Caco-2 (cell line): ENCODE measurements around the gene DNAH7. TPM values are rescaled to one million over a fixed set of nuclear protein-coding genes. Genes with fewer than 3 reads are reported as not detected.

Experiments used
- BruUV-seq: library from RNA; stranded (reverse); fragments of 400-500 nt; replicated peaks from 2 replicates; lab custom pipeline; 2021; lab: Mats Ljungman, UMichigan
- CTCF ChIA-PET: fragments of 300-600 bp; sonication (Branson Sonifier 250); formaldehyde crosslinking; loops from one replicate; lab custom pipeline; 2022; ENCODE audit warnings: antibody characterized with exemption; lab: Charles Lee
- POLR2A ChIA-PET: fragments of 300-600 bp; sonication (Branson Sonifier 250); formaldehyde crosslinking; loops from one replicate; lab custom pipeline; 2022; ENCODE audit warnings: antibody characterized with exemption; lab: Charles Lee
- DNase-seq, 2 experiments: peaks; one replicate each; pipeline versions ENCODE4 v3.0.0 to v3.0.0-alpha.2; 2020 to 2022
- H3K27me3 ChIP-seq: replicated peaks from 2 replicates; pipeline ENCODE4 v1.6.0; 2011; ENCODE audit warnings: low read length; ENCODE audit not compliant: control insufficient read depth, insufficient read depth
- H3K36me3 ChIP-seq: 2 replicates; pipeline ENCODE4 v1.5.1; 2011; ENCODE audit warnings: low read length; ENCODE audit not compliant: control insufficient read depth, insufficient read depth
- H3K4me1 ChIP-seq: fragments of 250-450 bp; sonication (Bioruptor Pico); 2 replicates; pipeline ENCODE4 v1.5.1; 2020; ENCODE audit warnings: mild to moderate bottlenecking
- H3K4me3 ChIP-seq: 2 replicates; pipeline ENCODE4 v1.5.1; 2011; ENCODE audit warnings: low read depth, mild to moderate bottlenecking, control low read depth, low read length
- H3K9me3 ChIP-seq: fragments of 250-450 bp; sonication (Bioruptor Pico); 2 replicates; pipeline ENCODE4 v1.5.1; 2020; ENCODE audit warnings: mild to moderate bottlenecking, moderate library complexity
- H3K27ac Mint-ChIP-seq: one replicate; pipeline ENCODE4 v1.8.0; 2022; ENCODE audit warnings: mixed read lengths; ENCODE audit not compliant: unreplicated experiment
- H3K27me3 Mint-ChIP-seq: one replicate; pipeline ENCODE4 v1.8.0; 2022; ENCODE audit warnings: mixed read lengths; ENCODE audit not compliant: insufficient read depth, unreplicated experiment
- H3K36me3 Mint-ChIP-seq: one replicate; pipeline ENCODE4 v1.8.0; 2022; ENCODE audit warnings: mild to moderate bottlenecking, mixed read lengths; ENCODE audit not compliant: insufficient read depth, unreplicated experiment
- H3K4me1 Mint-ChIP-seq: one replicate; pipeline ENCODE4 v1.8.0; 2022; ENCODE audit warnings: low read depth, mixed read lengths; ENCODE audit not compliant: unreplicated experiment
- H3K4me3 Mint-ChIP-seq: one replicate; pipeline ENCODE4 v1.8.0; 2022; ENCODE audit warnings: mild to moderate bottlenecking, moderate library complexity, mixed read lengths; ENCODE audit not compliant: unreplicated experiment
- H3K9me3 Mint-ChIP-seq: one replicate; pipeline ENCODE4 v1.8.0; 2022; ENCODE audit warnings: mixed read lengths; ENCODE audit not compliant: unreplicated experiment
- intact Hi-C: fragments of 100-400 bp; cut with micrococcal nuclease; formaldehyde crosslinking; loops from one replicate; pipeline ENCODE4 v1.10.0; 2022; ENCODE audit not compliant: unreplicated experiment
- total RNA-seq: library from RNA; stranded (reverse); gene quantifications from 2 replicates; pipeline ENCODE4 v1.2.3, GENCODE V29; 2022
- TF ChIP-seq, protein P1 (sequence below), 2 experiments: fragments of 200-600 bp in 1 of 2; IDR thresholded peaks; 1 replicate in 1 of 2; 2 replicates in 1 of 2; pipeline versions ENCODE4 v1.5.1 to v1.8.0; 2011 to 2022; ENCODE audit warnings: antibody characterized with exemption in 1 of 2, control low read depth in 1 of 2, inconsistent platforms in 1 of 2, low read depth in 1 of 2, low read length in 1 of 2, mild to moderate bottlenecking in 1 of 2, moderate library complexity in 1 of 2; ENCODE audit not compliant: insufficient read depth in 1 of 2, severe bottlenecking in 1 of 2, unreplicated experiment in 1 of 2

Gene DNAH7
- total RNA-seq, 1 experiment from 2014 or later = 0.16 TPM

DNA sequence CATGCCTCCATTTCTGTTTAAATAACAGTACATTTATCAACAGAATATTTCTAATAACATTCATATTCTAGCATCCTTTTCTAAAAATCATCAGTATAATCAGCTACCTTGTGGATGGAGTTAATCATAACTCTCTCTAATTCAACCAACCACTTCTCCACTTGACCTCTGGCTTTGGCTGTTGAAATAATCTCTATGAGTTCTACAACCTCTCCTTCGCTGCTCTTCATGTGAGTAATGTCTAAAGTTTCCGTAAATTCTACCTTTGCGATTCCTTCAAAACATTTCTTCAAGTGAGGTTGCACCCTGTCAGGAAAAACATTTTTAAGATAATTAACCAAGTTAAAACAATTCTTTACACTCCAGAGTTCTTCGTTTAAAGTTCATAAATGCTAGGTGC lies 134.2 kb downstream of the DNAH7 start:
- CTCF ChIA-PET = no interaction called here
- Histone ChIP-seq H3K27me3 (no peaks in the 10 kb centered on the region), H3K36me3 (no peaks in the 10 kb centered on the region), H3K9me3 (no peaks in the 10 kb centered on the region), H3K4me1 (no peaks in the 10 kb centered on the region), H3K4me3 (no peak overlapping the region)
- Mint-ChIP-seq H3K9me3 (no peaks in the 10 kb centered on the region), H3K36me3 (no peaks in the 10 kb centered on the region), H3K4me3 (no peak overlapping the region), H3K4me1 (no peaks in the 10 kb centered on the region), H3K27me3 (no peaks in the 10 kb centered on the region), H3K27ac (no peak overlapping the region)
- no TSS peak for BruUV-seq
- intact Hi-C loops = loop anchor here (10.0 kb wide), 1 partner anchor 620 kb away; no protein-coding TSS in a partner anchor
- TF ChIP-seq, protein P1, sequence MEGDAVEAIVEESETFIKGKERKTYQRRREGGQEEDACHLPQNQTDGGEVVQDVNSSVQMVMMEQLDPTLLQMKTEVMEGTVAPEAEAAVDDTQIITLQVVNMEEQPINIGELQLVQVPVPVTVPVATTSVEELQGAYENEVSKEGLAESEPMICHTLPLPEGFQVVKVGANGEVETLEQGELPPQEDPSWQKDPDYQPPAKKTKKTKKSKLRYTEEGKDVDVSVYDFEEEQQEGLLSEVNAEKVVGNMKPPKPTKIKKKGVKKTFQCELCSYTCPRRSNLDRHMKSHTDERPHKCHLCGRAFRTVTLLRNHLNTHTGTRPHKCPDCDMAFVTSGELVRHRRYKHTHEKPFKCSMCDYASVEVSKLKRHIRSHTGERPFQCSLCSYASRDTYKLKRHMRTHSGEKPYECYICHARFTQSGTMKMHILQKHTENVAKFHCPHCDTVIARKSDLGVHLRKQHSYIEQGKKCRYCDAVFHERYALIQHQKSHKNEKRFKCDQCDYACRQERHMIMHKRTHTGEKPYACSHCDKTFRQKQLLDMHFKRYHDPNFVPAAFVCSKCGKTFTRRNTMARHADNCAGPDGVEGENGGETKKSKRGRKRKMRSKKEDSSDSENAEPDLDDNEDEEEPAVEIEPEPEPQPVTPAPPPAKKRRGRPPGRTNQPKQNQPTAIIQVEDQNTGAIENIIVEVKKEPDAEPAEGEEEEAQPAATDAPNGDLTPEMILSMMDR (IDR thresholded peaks at IDR 0.05; ENCODE audit: insufficient read depth in 1 of 2, low read depth in 1 of 2, low read length in 1 of 2, severe bottlenecking in 1 of 2, unreplicated experiment in 1 of 2) = no peak
- POLR2A ChIA-PET = no interaction called here
- DNase-seq = no peak

GRCh38 chr2:195929531-195929930 lies 139.1 kb downstream of the DNAH7 start:
- Mint-ChIP-seq H3K4me3 (no peak overlapping the region), H3K27me3 (no peaks in the 10 kb centered on the region), H3K9me3 (no peaks in the 10 kb centered on the region), H3K4me1 (no peaks in the 10 kb centered on the region), H3K36me3 (no peaks in the 10 kb centered on the region), H3K27ac (no peak overlapping the region)
- Histone ChIP-seq H3K4me1 (no peaks in the 10 kb centered on the region), H3K9me3 (no peaks in the 10 kb centered on the region), H3K27me3 (no peaks in the 10 kb centered on the region), H3K36me3 (no peaks in the 10 kb centered on the region), H3K4me3 (no peak overlapping the region)
- intact Hi-C loops = no loop called here
- no TSS peak for BruUV-seq
- TF ChIP-seq, protein P1 (IDR thresholded peaks at IDR 0.05; ENCODE audit: insufficient read depth in 1 of 2, low read depth in 1 of 2, low read length in 1 of 2, severe bottlenecking in 1 of 2, unreplicated experiment in 1 of 2) = no peak
- POLR2A ChIA-PET = no interaction called here
- no peak for DNase-seq
- CTCF ChIA-PET = no interaction called here

GRCh38 chr2:195925120-195925519 lies 143.5 kb downstream of the DNAH7 start:
- no peak overlapping the region for H3K4me3 Mint-ChIP-seq
- intact Hi-C loops = no loop called here
- POLR2A ChIA-PET = no interaction called here
- CTCF ChIA-PET = no interaction called here
- no peak for DNase-seq
- Histone ChIP-seq H3K36me3 (no peaks in the 10 kb centered on the region), H3K27me3 (no peaks in the 10 kb centered on the region), H3K4me1 (no peaks in the 10 kb centered on the region), H3K4me3 (no peak overlapping the region), H3K9me3 (no peaks in the 10 kb centered on the region)
- no peak overlapping the region for H3K27ac Mint-ChIP-seq
- TF ChIP-seq, protein P1 (IDR thresholded peaks at IDR 0.05; ENCODE audit: insufficient read depth in 1 of 2, low read depth in 1 of 2, low read length in 1 of 2, severe bottlenecking in 1 of 2, unreplicated experiment in 1 of 2) = no peak
- BruUV-seq = no TSS peak
- no peaks in the 10 kb centered on the region for H3K27me3 Mint-ChIP-seq
- H3K36me3 Mint-ChIP-seq = no peaks in the 10 kb centered on the region
- H3K9me3 Mint-ChIP-seq = no peaks in the 10 kb centered on the region
- no peaks in the 10 kb centered on the region for H3K4me1 Mint-ChIP-seq
